UCSD-AML1 (cell line): ENCODE data around the gene TSC2.
"Not testable (repeated sequence)": the region's sequence is repeated elsewhere in the genome, so short reads cannot be mapped to it uniquely, and the experiment has no call there.

Experiments used
- DNase-seq: peaks from one replicate; lab custom pipeline; 2025; ENCODE audit not compliant: unreplicated experiment; lab: John Stamatoyannopoulos, UW

TSC2 gene

GRCh38 chr16:2084895-2085625 lies 37.3 kb downstream of the TSC2 start:
- no peak for DNase-seq

DNA sequence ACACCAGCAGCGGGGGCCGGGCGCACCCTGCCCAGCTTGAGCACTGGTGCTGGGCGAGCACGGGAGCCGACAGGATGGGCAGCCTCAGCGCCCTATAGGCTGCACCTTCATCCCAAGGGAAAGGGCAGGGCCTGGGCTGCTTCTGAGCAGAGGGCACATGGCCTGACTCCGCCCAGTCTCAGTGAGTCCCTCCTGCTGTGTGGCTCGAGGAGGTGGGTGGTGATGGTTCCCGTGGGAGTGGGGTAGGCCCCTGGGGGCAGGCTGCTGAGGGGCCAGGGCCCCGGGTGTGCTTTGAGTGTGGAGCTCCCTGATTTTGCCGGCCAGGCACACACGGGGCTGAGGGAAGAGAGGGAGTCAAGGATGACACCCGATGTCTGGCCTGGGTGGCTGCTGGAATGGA lies 37.9 kb downstream of the TSC2 start:
- DNase-seq = no peak

- no peak for DNase-seq
Observed at GRCh38 chr16:2086106-2086742, 38.4 kb downstream of the TSC2 start.

GRCh38 chr16:2086812-2087747 lies 39.3 kb downstream of the TSC2 start:
- DNase-seq = no peak

DNA sequence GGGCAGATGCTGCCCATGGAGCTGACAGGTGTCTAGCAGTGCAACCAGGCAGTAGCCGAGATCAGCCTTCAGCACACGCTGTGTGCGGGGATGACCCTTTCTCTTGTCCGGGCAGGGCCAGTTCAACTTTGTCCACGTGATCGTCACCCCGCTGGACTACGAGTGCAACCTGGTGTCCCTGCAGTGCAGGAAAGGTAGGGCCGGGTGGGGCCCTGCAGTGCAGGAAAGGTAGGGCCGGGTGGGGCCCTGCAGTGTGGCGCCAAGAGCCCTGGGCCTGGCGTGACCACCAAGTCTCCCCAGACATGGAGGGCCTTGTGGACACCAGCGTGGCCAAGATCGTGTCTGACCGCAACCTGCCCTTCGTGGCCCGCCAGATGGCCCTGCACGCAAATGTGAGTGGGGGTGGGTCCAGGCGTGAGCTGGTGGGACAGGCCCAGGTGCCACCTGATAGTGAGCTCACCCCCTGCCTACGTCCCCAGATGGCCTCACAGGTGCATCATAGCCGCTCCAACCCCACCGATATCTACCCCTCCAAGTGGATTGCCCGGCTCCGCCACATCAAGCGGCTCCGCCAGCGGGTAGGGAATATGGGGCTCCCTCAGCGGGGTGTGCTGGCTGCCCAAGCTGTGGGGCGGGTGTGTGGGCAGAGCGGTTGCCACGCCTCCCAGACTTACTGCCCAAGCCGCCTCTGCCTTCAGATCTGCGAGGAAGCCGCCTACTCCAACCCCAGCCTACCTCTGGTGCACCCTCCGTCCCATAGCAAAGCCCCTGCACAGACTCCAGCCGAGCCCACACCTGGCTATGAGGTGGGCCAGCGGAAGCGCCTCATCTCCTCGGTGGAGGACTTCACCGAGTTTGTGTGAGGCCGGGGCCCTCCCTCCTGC lies 40.2 kb downstream of the TSC2 start:
- no peak for DNase-seq

GRCh38 chr16:2088759-2089358 lies 41.1 kb downstream of the TSC2 start:
- no peak for DNase-seq

DNA sequence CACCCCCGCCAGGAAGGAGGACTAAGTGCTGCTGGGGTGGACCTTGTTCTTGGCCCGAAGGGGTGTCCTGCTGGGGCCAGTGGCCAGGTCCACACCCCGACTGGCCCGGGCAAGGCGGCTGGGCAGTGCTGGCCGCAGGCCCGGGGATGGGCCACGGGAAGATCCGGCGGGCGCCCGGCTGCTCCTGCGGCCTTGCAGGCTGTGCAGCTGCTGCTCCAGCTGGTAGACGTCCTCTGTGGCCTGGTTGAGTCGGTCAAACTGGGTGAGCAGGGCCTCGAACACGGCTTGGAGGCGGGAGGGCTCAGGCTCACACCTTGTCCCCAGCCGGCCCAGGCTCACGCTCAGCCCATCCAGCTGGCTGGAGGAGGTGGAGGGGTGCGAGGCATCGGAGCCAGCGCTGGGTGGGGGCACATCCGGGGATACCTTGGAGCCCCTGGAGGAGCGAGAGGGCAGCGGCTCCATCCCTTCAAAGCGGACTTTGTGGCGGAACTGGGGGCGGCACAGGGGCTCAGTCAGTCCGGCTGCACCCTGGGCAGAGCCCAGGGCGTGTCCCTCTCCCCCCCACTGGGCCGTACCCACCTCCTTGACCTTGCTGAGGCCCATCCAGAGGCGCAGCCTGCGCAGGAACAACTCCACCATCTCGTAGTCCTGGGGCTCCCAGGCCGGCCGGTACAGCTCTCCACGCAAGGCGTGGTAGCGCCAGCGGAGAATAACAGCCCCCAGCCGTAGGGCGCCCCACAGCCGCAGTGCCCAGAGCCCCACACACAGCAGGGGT lies 42.1 kb downstream of the TSC2 start:
- DNase-seq = no peak

DNA sequence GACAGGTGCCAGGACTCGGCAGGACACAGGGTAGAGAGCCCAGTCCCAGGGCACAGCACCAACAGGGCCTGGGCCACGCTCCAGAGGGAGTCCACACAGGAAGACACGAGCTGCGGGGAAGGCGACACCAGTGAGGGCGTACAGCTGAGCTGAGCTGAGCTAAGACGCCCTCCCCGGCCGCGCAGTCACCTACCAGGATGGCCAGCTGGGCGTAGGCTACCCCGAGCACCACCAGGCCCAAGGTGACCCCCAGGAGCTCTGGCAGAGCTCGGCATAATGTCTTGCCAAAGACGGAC lies 42.6 kb downstream of the TSC2 start:
- DNase-seq = no peak

- DNase-seq = no peak
Observed at GRCh38 chr16:2090777-2091546, 43.2 kb downstream of the TSC2 start.

DNA sequence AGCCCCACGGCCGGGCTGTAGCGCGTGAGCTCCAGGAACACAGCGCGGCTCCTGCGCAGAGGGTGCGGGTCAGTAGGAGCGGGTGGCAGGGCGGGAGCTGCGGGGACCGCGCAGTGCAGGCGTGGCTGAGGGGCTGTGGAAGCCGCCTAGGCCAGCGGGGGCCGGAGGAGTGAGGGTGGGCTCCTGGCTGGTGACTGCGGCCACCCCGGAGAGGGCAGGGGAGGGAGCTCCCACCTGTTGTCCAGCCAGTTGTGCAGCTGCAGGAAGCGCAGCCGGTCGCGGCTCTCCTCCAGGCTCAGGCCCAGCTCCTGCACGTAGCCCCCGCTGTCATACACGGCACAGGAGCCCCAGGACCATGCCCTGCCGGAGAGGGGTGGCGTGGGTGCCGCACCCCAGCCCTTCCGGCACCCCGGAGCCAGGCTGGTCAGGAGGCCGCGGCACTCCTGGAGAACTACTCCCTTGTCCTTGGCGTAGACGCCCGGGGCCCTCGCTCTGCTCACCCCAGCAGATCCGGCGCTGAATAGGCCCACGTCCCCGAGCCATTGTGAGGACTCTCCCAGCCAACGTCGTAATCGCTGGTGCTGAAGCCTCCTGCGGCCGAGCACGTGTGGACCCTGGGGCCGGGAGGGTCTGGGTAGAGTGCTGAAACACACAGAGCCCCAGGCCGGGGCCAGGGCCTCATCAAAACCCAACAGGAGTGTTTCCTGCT lies 43.9 kb downstream of the TSC2 start:
- DNase-seq = no peak

DNA sequence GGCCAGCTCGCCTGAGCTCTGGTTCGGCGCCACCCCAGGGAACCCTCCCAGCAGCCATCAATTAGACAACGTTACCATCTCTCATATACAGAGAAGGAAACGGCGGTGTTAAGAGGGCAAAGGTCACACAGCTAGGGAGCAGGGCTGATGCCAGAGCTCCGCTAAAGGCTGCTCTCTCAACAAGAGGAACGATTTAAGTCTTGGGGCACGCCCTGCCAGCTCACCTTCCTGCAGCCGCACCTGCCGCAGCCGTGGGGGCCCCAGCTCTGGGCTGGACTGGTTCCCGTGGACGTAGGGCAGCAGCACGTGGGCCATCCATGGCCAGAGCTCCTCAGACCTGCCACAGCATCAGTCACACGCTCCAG lies 44.5 kb downstream of the TSC2 start:
- no peak for DNase-seq

- no peak for DNase-seq
Observed at GRCh38 chr16:2092866-2093265, 45.1 kb downstream of the TSC2 start.

GRCh38 chr16:2093793-2094192 lies 46.0 kb downstream of the TSC2 start:
- no peak for DNase-seq

GRCh38 chr16:2095315-2095853 lies 47.6 kb downstream of the TSC2 start:
- DNase-seq = no peak

DNA sequence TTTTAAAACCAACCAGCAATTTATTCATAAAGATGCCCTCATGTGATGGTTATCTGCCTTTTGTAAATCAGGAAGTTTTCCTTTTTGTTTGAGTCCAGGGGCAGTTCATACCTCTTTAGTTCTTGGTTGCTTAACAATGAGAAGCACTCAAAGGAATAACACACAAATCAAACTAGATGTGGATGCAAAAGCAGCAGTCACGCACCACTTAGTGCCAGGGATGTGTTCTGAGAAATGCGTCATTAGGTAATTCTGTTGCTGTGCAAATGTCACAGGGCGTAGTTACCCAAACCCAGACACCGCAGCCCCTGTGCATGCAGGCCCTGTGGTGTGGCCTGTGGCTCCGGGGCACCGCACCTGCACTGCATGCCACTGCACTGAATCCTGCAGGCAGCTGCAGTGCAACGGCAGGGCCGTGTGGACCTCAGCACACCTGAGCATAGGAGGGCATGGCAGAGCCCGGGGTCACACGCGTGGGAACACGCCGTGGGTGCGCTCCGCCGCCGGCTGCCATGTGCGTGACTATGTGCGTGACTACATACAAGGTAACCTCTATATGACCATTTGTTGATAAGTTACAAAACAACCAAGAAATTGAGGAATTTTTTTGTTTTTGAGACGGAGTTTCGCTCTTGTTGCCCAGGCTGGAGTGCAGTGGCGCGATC lies 48.3 kb downstream of the TSC2 start:
- no peak for DNase-seq

DNA sequence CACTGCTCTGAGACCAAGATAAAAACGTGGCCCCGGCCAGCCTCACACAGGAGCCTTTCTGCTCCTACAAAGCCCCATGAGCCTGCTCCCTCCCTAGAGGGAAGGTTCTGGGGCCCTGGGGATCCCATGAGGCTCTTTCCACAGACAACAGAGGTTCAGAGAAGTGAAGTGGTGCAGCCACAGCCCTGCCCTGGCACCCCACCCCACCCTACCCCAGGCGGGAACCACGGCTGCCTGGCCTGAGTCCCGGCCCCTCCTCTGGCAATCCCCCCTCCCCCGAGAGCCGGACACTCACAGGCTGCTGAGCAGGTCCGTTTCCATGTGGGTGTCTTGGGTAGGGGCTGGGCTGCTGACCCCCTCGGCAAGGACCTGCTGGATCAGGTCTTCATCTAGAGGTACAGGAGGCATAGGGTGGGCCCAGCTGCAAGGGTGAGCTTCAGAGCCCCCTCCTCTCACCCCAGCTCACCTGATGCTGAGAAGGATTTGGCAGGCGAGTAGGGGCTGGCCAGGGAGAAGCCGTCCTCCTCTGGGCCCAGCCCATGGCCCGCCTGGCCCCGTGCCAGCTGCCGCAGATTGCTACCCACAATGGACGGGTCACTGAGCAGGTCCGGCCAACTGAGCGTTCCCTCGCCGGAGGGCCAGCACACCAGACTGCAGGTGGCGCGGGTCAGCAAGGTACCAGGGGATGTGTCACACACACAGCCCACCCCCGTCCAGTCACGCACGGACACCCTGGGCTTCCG lies 49.2 kb downstream of the TSC2 start:
- DNase-seq = no peak

GRCh38 chr16:2097689-2098088 lies 49.9 kb downstream of the TSC2 start:
- not testable (repeated sequence) for DNase-seq
